ENCODE data around the gene CLCNKA.
A peak's percentile ranks its signal among the peaks of the same experiment; 100 is the strongest.

Gene CLCNKA

GRCh38 chr1:16081636-16082035, 59.8 kb downstream of the CLCNKA start:
- no peak for TF ChIP-seq CTCF (IDR thresholded peaks at IDR 0.05; ENCODE audit: insufficient read depth, missing control alignments)
- FAIRE-seq (no peak), DNase-seq (ENCODE audit: insufficient read length, low spot score) (no peak)

- peak; percentile 74 for TF ChIP-seq CTCF (IDR thresholded peaks at IDR 0.05; ENCODE audit: insufficient read depth, missing control alignments)
- no peak for FAIRE-seq
- DNase-seq (ENCODE audit: insufficient read length, low spot score), result peak; percentile 58
Observed at GRCh38 chr1:16082283-16083038, 60.6 kb downstream of the CLCNKA start.

- no peak for TF ChIP-seq CTCF (IDR thresholded peaks at IDR 0.05; ENCODE audit: insufficient read depth, missing control alignments)
- no peak for FAIRE-seq
- no peak for DNase-seq (ENCODE audit: insufficient read length, low spot score)
Observed at GRCh38 chr1:16083486-16083885, 61.6 kb downstream of the CLCNKA start.
